Thyroid gland (tissue), 4 donors: ENCODE data around the gene TCEA2.

Experiments
- POLR2A ChIP-seq, 2 donors: fragments of 450-650 bp; IDR thresholded peaks; one replicate each; pipeline ENCODE4 v1.6.1; 2017; ENCODE audit warnings: antibody characterized with exemption in 2 of 2, mild to moderate bottlenecking in 2 of 2, moderate library complexity in 1 of 2
- TF ChIP-seq, protein P1 (sequence below), 6 experiments: fragments of 200-600 bp in 3 of 6; fragments of 450-650 bp in 3 of 6; sonication (generic) in 3 of 6; IDR thresholded peaks; one replicate each; pipeline ENCODE4 v1.5.1; 2016 to 2019; ENCODE audit warnings: antibody characterized with exemption in 6 of 6, mild to moderate bottlenecking in 2 of 6, inconsistent platforms in 1 of 6, moderate library complexity in 1 of 6

- TF ChIP-seq POLR2A (IDR thresholded peaks at IDR 0.05): no peak
- TF ChIP-seq, protein P1, sequence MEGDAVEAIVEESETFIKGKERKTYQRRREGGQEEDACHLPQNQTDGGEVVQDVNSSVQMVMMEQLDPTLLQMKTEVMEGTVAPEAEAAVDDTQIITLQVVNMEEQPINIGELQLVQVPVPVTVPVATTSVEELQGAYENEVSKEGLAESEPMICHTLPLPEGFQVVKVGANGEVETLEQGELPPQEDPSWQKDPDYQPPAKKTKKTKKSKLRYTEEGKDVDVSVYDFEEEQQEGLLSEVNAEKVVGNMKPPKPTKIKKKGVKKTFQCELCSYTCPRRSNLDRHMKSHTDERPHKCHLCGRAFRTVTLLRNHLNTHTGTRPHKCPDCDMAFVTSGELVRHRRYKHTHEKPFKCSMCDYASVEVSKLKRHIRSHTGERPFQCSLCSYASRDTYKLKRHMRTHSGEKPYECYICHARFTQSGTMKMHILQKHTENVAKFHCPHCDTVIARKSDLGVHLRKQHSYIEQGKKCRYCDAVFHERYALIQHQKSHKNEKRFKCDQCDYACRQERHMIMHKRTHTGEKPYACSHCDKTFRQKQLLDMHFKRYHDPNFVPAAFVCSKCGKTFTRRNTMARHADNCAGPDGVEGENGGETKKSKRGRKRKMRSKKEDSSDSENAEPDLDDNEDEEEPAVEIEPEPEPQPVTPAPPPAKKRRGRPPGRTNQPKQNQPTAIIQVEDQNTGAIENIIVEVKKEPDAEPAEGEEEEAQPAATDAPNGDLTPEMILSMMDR (IDR thresholded peaks at IDR 0.05): no peak
Observed at GRCh38 chr20:64113444-64113775, 50.4 kb downstream of the TCEA2 start.
